Thyroid gland (tissue), 4 donors: ENCODE measurements around the gene CRYBA2. TPM values are rescaled to one million over a fixed set of nuclear protein-coding genes. Genes with fewer than 3 reads are reported as not detected.

Experiments used
- DNase-seq, 2 donors: peaks; one replicate each; pipeline ENCODE4 v3.0.0-alpha.2; 2019
- H3K27ac ChIP-seq, 3 donors: fragments of 200-600 bp; sonication (generic); 1 replicate in 2 of 3; 2 replicates in 1 of 3; pipeline ENCODE4 v1.5.1; 2016 to 2019; ENCODE audit warnings: mild to moderate bottlenecking in 1 of 3, moderate library complexity in 1 of 3
- H3K27me3 ChIP-seq: fragments of 200-600 bp; sonication (generic); one replicate; pipeline ENCODE4 v1.5.1; 2019
- H3K36me3 ChIP-seq, 2 donors: fragments of 200-600 bp; sonication (generic); one replicate each; pipeline ENCODE4 v1.5.1; 2016 to 2019
- H3K4me1 ChIP-seq, 2 donors: fragments of 200-600 bp; sonication (generic); one replicate each; pipeline ENCODE4 v1.5.1; 2017 to 2019
- H3K4me3 ChIP-seq, 3 donors: fragments of 200-600 bp; sonication (generic); replicated peaks in 1 of 3; 1 replicate in 2 of 3; 2 replicates in 1 of 3; pipeline ENCODE4 v1.5.1; 2016; ENCODE audit warnings: mild to moderate bottlenecking in 1 of 3
- H3K9me3 ChIP-seq: fragments of 200-600 bp; sonication (generic); one replicate; pipeline ENCODE4 v1.5.1; 2017
- CTCF ChIP-seq, 6 experiments: fragments of 200-600 bp in 3 of 6; fragments of 450-650 bp in 3 of 6; sonication (generic) in 3 of 6; IDR thresholded peaks; one replicate each; pipeline ENCODE4 v1.5.1; 2016 to 2019; ENCODE audit warnings: antibody characterized with exemption in 6 of 6, mild to moderate bottlenecking in 2 of 6, inconsistent platforms in 1 of 6, moderate library complexity in 1 of 6
- POLR2A ChIP-seq, 2 donors: fragments of 450-650 bp; IDR thresholded peaks; one replicate each; pipeline ENCODE4 v1.6.1; 2017; ENCODE audit warnings: antibody characterized with exemption in 2 of 2, mild to moderate bottlenecking in 2 of 2, moderate library complexity in 1 of 2
- WGBS, 2 donors: methylation state at CpG; one replicate each; pipeline ENCODE4 v1.1.5; 2017; 5-methylcytosine and 5-hydroxymethylcytosine counted together
- intact Hi-C: fragments of 100-400 bp; cut with DNase I; formaldehyde crosslinking; loops from one replicate; pipeline ENCODE4 v1.15.1; 2023
- total RNA-seq, 4 donors: library from RNA; depleted of rRNA; stranded (reverse); fragments of >200 nt; gene quantifications; one replicate each; pipeline ENCODE4 v1.2.3, GENCODE V29; 2016

The CRYBA2 gene
- total RNA-seq, 4 donors from 2014 or later = not detected

- no peak for TF ChIP-seq CTCF (IDR thresholded peaks at IDR 0.05)
- no peak for TF ChIP-seq POLR2A (IDR thresholded peaks at IDR 0.05)
- 6 to 17% methylated on average over 4 of the region's 4 CpGs for WGBS, 2 donors
- H3K9me3 ChIP-seq = no peaks in the 10 kb centered on the region
- peaks cover 0 to 22% of the 10 kb centered on the region in 2 donors for H3K4me1 ChIP-seq
- H3K4me3 ChIP-seq = no peak overlapping the region
- intact Hi-C loops = no loop called here
- H3K36me3 ChIP-seq = no peaks in the 10 kb centered on the region
- DNase-seq = no peak
- H3K27ac ChIP-seq = no peak overlapping the region
- H3K27me3 ChIP-seq = peaks cover 43% of the 10 kb centered on the region
Measured at GRCh38 chr2:218961229-218961628, 32.0 kb downstream of the CRYBA2 start.

DNA sequence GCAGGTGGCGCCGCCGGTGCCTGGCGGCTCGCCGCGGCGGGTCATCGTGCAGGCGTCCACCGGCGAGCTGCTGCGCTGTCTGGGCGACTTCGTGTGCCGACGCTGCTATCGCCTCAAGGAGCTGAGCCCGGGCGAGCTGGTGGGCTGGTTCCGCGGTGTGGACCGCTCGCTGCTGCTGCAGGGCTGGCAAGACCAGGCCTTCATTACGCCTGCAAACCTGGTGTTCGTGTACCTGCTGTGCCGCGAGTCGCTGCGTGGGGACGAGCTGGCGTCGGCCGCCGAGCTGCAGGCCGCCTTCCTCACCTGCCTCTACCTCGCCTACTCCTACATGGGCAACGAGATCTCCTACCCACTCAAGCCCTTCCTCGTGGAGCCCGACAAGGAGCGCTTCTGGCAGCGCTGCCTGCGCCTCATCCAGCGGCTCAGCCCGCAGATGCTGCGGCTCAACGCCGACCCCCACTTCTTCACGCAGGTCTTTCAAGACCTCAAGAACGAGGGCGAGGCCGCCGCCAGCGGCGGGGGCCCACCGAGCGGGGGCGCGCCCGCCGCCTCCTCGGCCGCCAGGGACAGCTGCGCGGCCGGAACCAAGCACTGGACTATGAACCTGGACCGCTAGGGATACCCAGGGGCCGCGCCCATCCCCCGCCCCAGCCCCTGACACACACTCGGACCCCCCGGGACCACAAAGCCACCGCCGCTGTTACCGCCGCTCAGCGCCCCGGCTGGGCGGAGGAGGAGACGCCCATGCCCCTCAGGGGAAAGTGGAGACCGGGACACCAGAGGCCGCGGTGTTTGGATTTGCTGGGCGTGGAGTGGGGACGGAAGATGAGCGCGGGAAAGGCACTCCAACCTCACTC is 32.7 kb downstream of the CRYBA2 start:
- H3K27ac ChIP-seq = no peak overlapping the region
- peaks cover 0 to 22% of the 10 kb centered on the region in 2 donors for H3K4me1 ChIP-seq
- intact Hi-C loops = no loop called here
- no peaks in the 10 kb centered on the region for H3K36me3 ChIP-seq
- no peak for TF ChIP-seq CTCF (IDR thresholded peaks at IDR 0.05)
- WGBS, 2 donors = 2 to 5% methylated on average over 40 to 60 of the region's 87 CpGs
- H3K4me3 ChIP-seq = no peak overlapping the region
- H3K9me3 ChIP-seq = no peaks in the 10 kb centered on the region
- no peak for DNase-seq
- H3K27me3 ChIP-seq = peaks cover 43% of the 10 kb centered on the region

DNA sequence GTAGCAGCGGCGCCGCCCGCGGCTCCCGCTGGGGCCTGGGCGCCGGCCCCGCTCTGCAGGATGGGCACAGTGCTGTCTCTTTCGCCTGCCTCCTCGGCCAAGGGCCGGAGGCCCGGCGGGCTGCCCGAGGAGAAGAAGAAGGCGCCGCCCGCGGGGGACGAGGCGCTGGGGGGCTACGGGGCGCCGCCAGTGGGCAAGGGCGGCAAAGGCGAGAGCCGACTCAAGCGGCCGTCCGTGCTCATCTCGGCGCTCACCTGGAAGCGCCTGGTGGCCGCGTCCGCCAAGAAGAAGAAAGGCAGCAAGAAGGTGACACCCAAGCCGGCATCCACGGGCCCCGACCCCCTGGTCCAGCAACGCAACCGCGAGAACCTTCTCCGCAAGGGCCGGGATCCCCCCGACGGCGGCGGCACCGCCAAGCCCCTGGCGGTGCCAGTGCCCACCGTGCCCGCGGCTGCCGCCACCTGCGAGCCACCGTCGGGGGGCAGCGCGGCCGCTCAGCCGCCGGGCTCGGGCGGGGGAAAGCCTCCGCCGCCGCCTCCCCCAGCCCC is 33.4 kb downstream of the CRYBA2 start:
- peaks cover 0 to 22% of the 10 kb centered on the region in 2 donors for H3K4me1 ChIP-seq
- H3K4me3 ChIP-seq = peak overlapping the region in 1 of 3 donors; percentile 26
- intact Hi-C loops = no loop called here
- no peak for DNase-seq
- no peak overlapping the region for H3K27ac ChIP-seq
- WGBS, 2 donors = 1% methylated on average over 15 to 21 of the region's 67 CpGs
- H3K27me3 ChIP-seq = peaks cover 43% of the 10 kb centered on the region
- no peaks in the 10 kb centered on the region for H3K9me3 ChIP-seq
- no peaks in the 10 kb centered on the region for H3K36me3 ChIP-seq
- TF ChIP-seq CTCF (IDR thresholded peaks at IDR 0.05) = no peak
- no peak for TF ChIP-seq POLR2A (IDR thresholded peaks at IDR 0.05)

- DNase-seq = peak; percentile 48 to 52
- H3K9me3 ChIP-seq = no peaks in the 10 kb centered on the region
- no peak within 1 kb of the TSS for H3K27ac ChIP-seq
- 2 to 4% methylated on average over 12 to 28 of the region's 37 CpGs for WGBS, 2 donors
- no peak for TF ChIP-seq POLR2A (IDR thresholded peaks at IDR 0.05)
- TF ChIP-seq CTCF (IDR thresholded peaks at IDR 0.05) = no peak
- H3K4me3 ChIP-seq = peak within 1 kb of the TSS in 1 of 3 donors; percentile 26
- H3K36me3 ChIP-seq = no peaks in the 10 kb centered on the region
- intact Hi-C loops = no loop called here
- H3K4me1 ChIP-seq = peaks cover 0 to 22% of the 10 kb centered on the region in 2 donors
- peaks cover 43% of the 10 kb centered on the region for H3K27me3 ChIP-seq
Measured at GRCh38 chr2:218959141-218959731, 34.0 kb downstream of the CRYBA2 start, which contains the start of gene CDK5R2. TSS of gene CDK5R2 (plus strand) at chr2:218959666. CDS start at chr2:218959821, 155 bp downstream.

DNA sequence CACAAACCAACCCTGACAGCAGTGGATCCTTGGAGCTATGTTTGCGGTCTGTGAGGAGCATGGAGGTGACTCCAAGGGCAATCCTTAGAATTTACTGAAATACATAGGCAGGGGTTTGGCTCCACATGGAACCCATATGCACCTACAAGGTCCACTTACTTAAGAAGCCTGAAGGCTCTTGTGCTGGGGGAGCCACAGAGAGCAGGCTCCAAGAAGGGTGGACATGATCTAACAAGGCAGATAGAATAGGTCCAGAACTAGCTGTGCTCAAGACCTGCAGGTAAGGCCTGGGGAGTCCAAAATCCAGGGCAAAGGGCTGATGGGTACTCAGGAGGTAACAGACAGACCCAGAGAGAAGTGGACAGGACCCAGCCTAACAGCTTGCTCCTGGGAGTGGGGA is 34.9 kb downstream of the CRYBA2 start:
- no peak overlapping the region for H3K27ac ChIP-seq
- no peak for DNase-seq
- H3K27me3 ChIP-seq = peaks cover 43% of the 10 kb centered on the region
- intact Hi-C loops = no loop called here
- peaks cover 0 to 22% of the 10 kb centered on the region in 2 donors for H3K4me1 ChIP-seq
- no peak overlapping the region for H3K4me3 ChIP-seq
- no peaks in the 10 kb centered on the region for H3K36me3 ChIP-seq
- no peak for TF ChIP-seq POLR2A (IDR thresholded peaks at IDR 0.05)
- no peak for TF ChIP-seq CTCF (IDR thresholded peaks at IDR 0.05)
- no peaks in the 10 kb centered on the region for H3K9me3 ChIP-seq
- WGBS, 2 donors = 100% methylated on average over 1 of the region's 1 CpG
